ENCODE data around the gene EXTL2.
"Not testable (repeated sequence)": the region's sequence is repeated elsewhere in the genome, so short reads cannot be mapped to it uniquely, and the experiment has no call there.

EXTL2 gene

DNA sequence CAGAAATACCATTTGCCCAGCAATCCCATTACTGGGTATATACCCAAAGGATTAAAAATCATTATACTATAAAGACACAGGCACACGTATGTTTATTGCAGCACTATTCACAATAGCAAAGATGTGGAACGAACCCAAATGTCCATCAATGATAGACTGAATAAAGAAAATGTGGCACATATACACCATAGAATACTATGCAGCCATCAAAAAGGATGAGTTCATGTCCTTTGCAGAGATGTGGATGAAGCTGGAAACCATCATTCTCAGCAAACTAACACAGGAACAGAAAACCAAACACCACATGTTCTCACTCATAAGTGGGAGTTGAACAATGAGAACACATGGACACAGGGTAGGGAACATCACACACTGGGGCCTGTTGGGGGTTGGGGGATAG, 69.0 kb downstream of the EXTL2 start:
- H3K4me1 ChIP-seq (ENCODE audit: control insufficient read depth, insufficient read depth, low read length, unreplicated experiment); H3K4me3 ChIP-seq (ENCODE audit: low read depth, low read length); H3K36me3 ChIP-seq (ENCODE audit: insufficient read depth, low read length); H2AFZ ChIP-seq (ENCODE audit: low read length, unreplicated experiment); H3K27me3 ChIP-seq (ENCODE audit: insufficient read depth, low read length); H3K27ac ChIP-seq (ENCODE audit: low read depth, low read length); H3K79me2 ChIP-seq (ENCODE audit: control insufficient read depth, insufficient read depth, low read length, unreplicated experiment): not testable (repeated sequence)
